HEK293 (cell line): ENCODE measurements around the gene FSTL4.

Experiments used
- MEIS1 ChIP-seq: sonication (generic); formaldehyde crosslinking; IDR thresholded peaks from 2 replicates; pipeline ENCODE4 v1.8.1; 2022; ENCODE audit warnings: missing genetic modification reagents, mild to moderate bottlenecking, borderline replicate concordance
- REST ChIP-seq: fragments of 450-650 bp; formaldehyde crosslinking; IDR thresholded peaks from 2 replicates; pipeline ENCODE4 v1.5.1; 2016; ENCODE audit warnings: missing biosample characterization, missing genetic modification characterization
- ZBTB7A ChIP-seq: fragments of 450-650 bp; formaldehyde crosslinking; IDR thresholded peaks from 2 replicates; pipeline ENCODE4 v1.5.1; 2016; ENCODE audit warnings: low read depth, missing biosample characterization, missing genetic modification characterization
- ZNF10 ChIP-seq: fragments of 450-650 bp; formaldehyde crosslinking; IDR thresholded peaks from 2 replicates; pipeline ENCODE4 v1.5.1; 2017; ENCODE audit warnings: missing biosample characterization, missing genetic modification characterization
- ZNF248 ChIP-seq: fragments of 450-650 bp; formaldehyde crosslinking; IDR thresholded peaks from 2 replicates; pipeline ENCODE4 v1.5.1; 2017; ENCODE audit warnings: missing biosample characterization, missing genetic modification characterization
- ZNF274 ChIP-seq, 2 experiments: fragments of 200-500 bp in 1 of 2; fragments of 450-650 bp in 1 of 2; sonication (Bioruptor generic) in 1 of 2; formaldehyde crosslinking in 1 of 2; IDR thresholded peaks; 2 replicates each; pipeline versions ENCODE4 v1.5.1 to v1.6.1; 2014 to 2016; ENCODE audit warnings: borderline replicate concordance in 1 of 2, inconsistent platforms in 1 of 2, low read length in 1 of 2, missing biosample characterization in 1 of 2, missing genetic modification characterization in 1 of 2
- ZNF302 ChIP-seq: fragments of 450-650 bp; formaldehyde crosslinking; IDR thresholded peaks from 2 replicates; pipeline ENCODE4 v1.5.1; 2016; ENCODE audit warnings: missing biosample characterization, missing genetic modification characterization, low read depth
- ZNF645 ChIP-seq: fragments of 450-650 bp; formaldehyde crosslinking; IDR thresholded peaks from 2 replicates; pipeline ENCODE4; 2016; ENCODE audit warnings: missing biosample characterization, missing genetic modification characterization
- TF ChIP-seq, protein P1 (sequence below): fragments of 450-650 bp; formaldehyde crosslinking; IDR thresholded peaks from 2 replicates; pipeline ENCODE4 v1.5.1; 2017; ENCODE audit warnings: missing biosample characterization, missing genetic modification characterization
- TF ChIP-seq, protein P2 (sequence below): fragments of 450-650 bp; formaldehyde crosslinking; IDR thresholded peaks from 2 replicates; pipeline ENCODE4 v1.5.1; 2016; ENCODE audit warnings: missing biosample characterization, missing genetic modification characterization
- TF ChIP-seq, protein P3 (sequence below): fragments of 450-650 bp; formaldehyde crosslinking; conservative IDR thresholded peaks from 2 replicates; pipeline ENCODE4 v1.5.1; 2016; ENCODE audit warnings: low read depth, missing biosample characterization, missing genetic modification characterization
- TF ChIP-seq, protein P4 (sequence below): fragments of 450-650 bp; formaldehyde crosslinking; IDR thresholded peaks from 2 replicates; pipeline ENCODE4 v1.5.1; 2016; ENCODE audit warnings: missing biosample characterization, missing genetic modification characterization

- TF ChIP-seq, protein P1, sequence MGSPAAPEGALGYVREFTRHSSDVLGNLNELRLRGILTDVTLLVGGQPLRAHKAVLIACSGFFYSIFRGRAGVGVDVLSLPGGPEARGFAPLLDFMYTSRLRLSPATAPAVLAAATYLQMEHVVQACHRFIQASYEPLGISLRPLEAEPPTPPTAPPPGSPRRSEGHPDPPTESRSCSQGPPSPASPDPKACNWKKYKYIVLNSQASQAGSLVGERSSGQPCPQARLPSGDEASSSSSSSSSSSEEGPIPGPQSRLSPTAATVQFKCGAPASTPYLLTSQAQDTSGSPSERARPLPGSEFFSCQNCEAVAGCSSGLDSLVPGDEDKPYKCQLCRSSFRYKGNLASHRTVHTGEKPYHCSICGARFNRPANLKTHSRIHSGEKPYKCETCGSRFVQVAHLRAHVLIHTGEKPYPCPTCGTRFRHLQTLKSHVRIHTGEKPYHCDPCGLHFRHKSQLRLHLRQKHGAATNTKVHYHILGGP (tag by site-specific recombination) = no peak
- TF ChIP-seq, protein P2, sequence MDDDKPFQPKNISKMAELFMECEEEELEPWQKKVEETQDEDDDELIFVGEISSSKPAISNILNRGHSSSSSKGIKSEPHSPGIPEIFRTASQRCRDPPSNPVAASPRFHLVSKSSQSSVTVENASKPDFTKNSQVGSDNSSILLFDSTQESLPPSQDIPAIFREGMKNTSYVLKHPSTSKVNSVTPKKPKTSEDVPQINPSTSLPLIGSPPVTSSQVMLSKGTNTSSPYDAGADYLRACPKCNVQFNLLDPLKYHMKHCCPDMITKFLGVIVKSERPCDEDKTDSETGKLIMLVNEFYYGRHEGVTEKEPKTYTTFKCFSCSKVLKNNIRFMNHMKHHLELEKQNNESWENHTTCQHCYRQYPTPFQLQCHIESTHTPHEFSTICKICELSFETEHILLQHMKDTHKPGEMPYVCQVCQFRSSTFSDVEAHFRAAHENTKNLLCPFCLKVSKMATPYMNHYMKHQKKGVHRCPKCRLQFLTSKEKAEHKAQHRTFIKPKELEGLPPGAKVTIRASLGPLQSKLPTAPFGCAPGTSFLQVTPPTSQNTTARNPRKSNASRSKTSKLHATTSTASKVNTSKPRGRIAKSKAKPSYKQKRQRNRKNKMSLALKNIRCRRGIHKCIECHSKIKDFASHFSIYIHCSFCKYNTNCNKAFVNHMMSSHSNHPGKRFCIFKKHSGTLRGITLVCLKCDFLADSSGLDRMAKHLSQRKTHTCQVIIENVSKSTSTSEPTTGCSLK (tag by site-specific recombination) = no peak
- no peak for TF ChIP-seq ZNF274 (IDR thresholded peaks at IDR 0.05; ENCODE audit: low read length)
- no peak for TF ChIP-seq ZNF274 (tag by site-specific recombination; IDR thresholded peaks at IDR 0.05; ENCODE audit: borderline replicate concordance)
- TF ChIP-seq, protein P3, sequence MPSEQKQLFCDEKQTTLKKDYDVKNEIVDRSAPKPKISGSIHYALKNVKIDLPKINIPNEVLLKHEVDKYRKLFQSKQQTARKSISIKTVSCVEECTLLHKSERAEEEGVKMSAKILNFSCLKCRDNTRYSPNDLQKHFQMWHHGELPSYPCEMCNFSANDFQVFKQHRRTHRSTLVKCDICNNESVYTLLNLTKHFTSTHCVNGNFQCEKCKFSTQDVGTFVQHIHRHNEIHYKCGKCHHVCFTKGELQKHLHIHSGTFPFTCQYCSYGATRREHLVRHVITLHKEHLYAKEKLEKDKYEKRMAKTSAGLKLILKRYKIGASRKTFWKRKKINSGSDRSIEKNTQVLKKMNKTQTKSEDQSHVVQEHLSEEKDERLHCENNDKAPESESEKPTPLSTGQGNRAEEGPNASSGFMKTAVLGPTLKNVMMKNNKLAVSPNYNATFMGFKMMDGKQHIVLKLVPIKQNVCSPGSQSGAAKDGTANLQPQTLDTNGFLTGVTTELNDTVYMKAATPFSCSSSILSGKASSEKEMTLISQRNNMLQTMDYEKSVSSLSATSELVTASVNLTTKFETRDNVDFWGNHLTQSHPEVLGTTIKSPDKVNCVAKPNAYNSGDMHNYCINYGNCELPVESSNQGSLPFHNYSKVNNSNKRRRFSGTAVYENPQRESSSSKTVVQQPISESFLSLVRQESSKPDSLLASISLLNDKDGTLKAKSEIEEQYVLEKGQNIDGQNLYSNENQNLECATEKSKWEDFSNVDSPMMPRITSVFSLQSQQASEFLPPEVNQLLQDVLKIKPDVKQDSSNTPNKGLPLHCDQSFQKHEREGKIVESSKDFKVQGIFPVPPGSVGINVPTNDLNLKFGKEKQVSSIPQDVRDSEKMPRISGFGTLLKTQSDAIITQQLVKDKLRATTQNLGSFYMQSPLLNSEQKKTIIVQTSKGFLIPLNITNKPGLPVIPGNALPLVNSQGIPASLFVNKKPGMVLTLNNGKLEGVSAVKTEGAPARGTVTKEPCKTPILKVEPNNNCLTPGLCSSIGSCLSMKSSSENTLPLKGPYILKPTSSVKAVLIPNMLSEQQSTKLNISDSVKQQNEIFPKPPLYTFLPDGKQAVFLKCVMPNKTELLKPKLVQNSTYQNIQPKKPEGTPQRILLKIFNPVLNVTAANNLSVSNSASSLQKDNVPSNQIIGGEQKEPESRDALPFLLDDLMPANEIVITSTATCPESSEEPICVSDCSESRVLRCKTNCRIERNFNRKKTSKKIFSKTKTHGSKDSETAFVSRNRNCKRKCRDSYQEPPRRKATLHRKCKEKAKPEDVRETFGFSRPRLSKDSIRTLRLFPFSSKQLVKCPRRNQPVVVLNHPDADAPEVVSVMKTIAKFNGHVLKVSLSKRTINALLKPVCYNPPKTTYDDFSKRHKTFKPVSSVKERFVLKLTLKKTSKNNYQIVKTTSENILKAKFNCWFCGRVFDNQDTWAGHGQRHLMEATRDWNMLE (tag by site-specific recombination) = no peak
- no peak for TF ChIP-seq ZNF248 (tag by site-specific recombination)
- TF ChIP-seq, protein P4, sequence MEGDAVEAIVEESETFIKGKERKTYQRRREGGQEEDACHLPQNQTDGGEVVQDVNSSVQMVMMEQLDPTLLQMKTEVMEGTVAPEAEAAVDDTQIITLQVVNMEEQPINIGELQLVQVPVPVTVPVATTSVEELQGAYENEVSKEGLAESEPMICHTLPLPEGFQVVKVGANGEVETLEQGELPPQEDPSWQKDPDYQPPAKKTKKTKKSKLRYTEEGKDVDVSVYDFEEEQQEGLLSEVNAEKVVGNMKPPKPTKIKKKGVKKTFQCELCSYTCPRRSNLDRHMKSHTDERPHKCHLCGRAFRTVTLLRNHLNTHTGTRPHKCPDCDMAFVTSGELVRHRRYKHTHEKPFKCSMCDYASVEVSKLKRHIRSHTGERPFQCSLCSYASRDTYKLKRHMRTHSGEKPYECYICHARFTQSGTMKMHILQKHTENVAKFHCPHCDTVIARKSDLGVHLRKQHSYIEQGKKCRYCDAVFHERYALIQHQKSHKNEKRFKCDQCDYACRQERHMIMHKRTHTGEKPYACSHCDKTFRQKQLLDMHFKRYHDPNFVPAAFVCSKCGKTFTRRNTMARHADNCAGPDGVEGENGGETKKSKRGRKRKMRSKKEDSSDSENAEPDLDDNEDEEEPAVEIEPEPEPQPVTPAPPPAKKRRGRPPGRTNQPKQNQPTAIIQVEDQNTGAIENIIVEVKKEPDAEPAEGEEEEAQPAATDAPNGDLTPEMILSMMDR (tag by site-specific recombination) = no peak
- TF ChIP-seq MEIS1 (CRISPR knock-in tag) = no peak
- no peak for TF ChIP-seq ZNF302 (tag by site-specific recombination)
- TF ChIP-seq REST (tag by site-specific recombination) = no peak
- no peak for TF ChIP-seq ZBTB7A
- TF ChIP-seq ZNF645 (tag by site-specific recombination) = no peak
- no peak for TF ChIP-seq ZNF10
Measured at GRCh38 chr5:133402775-133403174, 209.6 kb downstream of the FSTL4 start.
